ENCODE data around the gene SERPINB2.
A peak's percentile ranks its signal among the peaks of the same experiment; 100 is the strongest.

SERPINB2 gene

GRCh38 chr18:63888470-63889190, 1.1 kb downstream of the SERPINB2 start:
- TF ChIP-seq, protein P1, sequence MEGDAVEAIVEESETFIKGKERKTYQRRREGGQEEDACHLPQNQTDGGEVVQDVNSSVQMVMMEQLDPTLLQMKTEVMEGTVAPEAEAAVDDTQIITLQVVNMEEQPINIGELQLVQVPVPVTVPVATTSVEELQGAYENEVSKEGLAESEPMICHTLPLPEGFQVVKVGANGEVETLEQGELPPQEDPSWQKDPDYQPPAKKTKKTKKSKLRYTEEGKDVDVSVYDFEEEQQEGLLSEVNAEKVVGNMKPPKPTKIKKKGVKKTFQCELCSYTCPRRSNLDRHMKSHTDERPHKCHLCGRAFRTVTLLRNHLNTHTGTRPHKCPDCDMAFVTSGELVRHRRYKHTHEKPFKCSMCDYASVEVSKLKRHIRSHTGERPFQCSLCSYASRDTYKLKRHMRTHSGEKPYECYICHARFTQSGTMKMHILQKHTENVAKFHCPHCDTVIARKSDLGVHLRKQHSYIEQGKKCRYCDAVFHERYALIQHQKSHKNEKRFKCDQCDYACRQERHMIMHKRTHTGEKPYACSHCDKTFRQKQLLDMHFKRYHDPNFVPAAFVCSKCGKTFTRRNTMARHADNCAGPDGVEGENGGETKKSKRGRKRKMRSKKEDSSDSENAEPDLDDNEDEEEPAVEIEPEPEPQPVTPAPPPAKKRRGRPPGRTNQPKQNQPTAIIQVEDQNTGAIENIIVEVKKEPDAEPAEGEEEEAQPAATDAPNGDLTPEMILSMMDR (IDR thresholded peaks at IDR 0.05; ENCODE audit: extremely low read depth, missing control alignments): no peak
- no peak for DNase-seq (ENCODE audit: low spot score)

DNA sequence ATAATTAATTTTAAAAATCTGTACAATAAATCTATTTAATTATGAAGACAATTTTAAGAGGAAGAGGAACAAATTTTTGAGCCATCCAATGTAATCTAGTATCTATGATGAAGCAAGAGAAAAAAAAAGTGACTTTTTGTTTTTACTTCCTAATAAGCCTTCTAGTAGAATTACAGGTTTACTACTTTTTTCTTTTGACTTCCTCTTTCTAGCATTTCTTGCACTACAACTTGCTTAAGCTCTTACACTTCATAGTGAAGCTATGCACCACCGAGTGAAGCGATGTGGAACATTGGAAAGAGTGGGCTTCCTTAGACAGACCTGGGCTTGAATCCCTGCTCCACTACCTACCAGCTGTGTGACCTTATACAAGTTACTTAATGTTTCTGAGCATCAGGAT, 2.1 kb downstream of the SERPINB2 start:
- DNase-seq (ENCODE audit: low spot score): no peak
- TF ChIP-seq, protein P1 (IDR thresholded peaks at IDR 0.05; ENCODE audit: extremely low read depth, missing control alignments): no peak

- DNase-seq (ENCODE audit: low spot score): no peak
- TF ChIP-seq, protein P1 (IDR thresholded peaks at IDR 0.05; ENCODE audit: extremely low read depth, missing control alignments): no peak
Measured at GRCh38 chr18:63890237-63890949, 2.9 kb downstream of the SERPINB2 start.

DNA sequence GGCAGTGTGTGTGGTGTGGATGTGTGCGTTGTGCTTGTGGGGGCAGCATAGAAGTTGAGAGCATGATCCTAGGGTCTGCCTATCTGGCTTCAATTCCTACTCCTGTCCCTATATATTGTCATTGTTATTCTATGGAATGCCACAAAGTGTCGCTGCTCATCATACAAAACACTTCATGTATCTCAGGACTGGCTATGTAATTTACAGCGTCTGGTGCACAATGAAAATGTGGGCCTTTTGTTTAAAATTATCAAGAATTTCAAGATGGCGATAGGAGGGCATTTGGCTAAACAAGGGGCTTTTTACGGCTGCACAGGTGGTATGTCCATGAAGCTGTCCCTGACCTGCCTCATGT, 3.4 kb downstream of the SERPINB2 start:
- TF ChIP-seq, protein P1 (IDR thresholded peaks at IDR 0.05; ENCODE audit: extremely low read depth, missing control alignments): no peak
- peak; percentile 55 for DNase-seq (ENCODE audit: low spot score)

DNA sequence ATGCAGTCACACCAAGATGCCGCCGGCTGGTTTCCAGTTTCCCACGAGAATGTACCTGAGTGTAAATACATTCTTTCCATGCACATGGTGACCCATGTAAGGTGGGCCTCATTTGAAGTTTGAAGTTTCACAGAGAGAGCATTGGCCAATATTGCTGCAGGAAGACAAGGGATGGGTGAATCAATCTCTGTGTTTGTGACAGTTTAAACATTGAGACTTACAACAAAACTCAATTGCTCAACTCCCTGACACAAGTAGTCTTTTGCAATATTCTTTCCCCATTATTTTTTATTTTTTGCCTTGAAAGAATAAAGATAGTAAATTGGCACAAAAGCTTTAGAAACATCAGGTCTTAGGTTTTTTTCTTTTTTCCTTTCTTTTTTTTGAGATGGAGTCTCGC, 5.1 kb downstream of the SERPINB2 start:
- TF ChIP-seq, protein P1 (IDR thresholded peaks at IDR 0.05; ENCODE audit: extremely low read depth, missing control alignments): no peak
- DNase-seq (ENCODE audit: low spot score): no peak

- TF ChIP-seq, protein P1 (IDR thresholded peaks at IDR 0.05; ENCODE audit: extremely low read depth, missing control alignments): no peak
- no peak for DNase-seq (ENCODE audit: low spot score)
Measured at GRCh38 chr18:63894106-63894772, 6.7 kb downstream of the SERPINB2 start.

DNA sequence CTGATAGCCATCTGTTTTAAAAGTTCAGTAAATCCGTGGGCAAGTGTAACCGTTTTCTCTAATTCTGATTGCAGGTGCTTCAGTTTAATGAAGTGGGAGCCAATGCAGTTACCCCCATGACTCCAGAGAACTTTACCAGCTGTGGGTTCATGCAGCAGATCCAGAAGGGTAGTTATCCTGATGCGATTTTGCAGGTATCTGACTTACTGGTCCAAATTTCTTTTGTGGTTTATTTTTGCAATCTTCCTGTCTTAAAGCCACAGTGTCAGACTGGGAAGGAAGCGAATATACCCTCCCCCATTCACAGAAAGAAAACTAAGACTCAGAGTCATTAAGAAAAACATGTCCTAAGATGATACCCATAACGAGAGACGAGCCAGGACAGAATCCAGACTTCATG, 7.7 kb downstream of the SERPINB2 start:
- TF ChIP-seq, protein P1 (IDR thresholded peaks at IDR 0.05; ENCODE audit: extremely low read depth, missing control alignments): no peak
- no peak for DNase-seq (ENCODE audit: low spot score)
